ENCODE data around the gene DNTT.

Gene DNTT

DNA sequence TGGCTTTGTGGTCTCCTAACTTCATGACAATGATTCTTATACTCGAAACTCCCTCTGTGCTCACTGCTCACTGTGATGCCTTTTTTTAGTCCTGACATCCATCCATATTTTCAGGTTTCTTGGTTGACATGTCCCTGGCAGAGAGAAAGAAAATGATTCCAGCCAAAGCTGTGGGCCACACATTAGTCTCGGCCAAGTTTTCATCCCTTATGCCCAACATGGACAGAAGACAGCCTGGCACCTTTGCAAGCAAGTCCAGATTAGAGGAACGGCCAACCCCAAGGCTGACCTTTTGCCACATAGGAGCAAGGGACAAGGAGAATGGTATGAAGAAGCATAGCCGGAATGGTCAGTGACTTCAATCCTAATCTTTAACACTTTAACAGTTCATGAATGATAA lies 63.2 kb downstream of the DNTT start:
- TF ChIP-seq, protein P1, sequence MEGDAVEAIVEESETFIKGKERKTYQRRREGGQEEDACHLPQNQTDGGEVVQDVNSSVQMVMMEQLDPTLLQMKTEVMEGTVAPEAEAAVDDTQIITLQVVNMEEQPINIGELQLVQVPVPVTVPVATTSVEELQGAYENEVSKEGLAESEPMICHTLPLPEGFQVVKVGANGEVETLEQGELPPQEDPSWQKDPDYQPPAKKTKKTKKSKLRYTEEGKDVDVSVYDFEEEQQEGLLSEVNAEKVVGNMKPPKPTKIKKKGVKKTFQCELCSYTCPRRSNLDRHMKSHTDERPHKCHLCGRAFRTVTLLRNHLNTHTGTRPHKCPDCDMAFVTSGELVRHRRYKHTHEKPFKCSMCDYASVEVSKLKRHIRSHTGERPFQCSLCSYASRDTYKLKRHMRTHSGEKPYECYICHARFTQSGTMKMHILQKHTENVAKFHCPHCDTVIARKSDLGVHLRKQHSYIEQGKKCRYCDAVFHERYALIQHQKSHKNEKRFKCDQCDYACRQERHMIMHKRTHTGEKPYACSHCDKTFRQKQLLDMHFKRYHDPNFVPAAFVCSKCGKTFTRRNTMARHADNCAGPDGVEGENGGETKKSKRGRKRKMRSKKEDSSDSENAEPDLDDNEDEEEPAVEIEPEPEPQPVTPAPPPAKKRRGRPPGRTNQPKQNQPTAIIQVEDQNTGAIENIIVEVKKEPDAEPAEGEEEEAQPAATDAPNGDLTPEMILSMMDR (IDR thresholded peaks at IDR 0.05): no peak

DNA sequence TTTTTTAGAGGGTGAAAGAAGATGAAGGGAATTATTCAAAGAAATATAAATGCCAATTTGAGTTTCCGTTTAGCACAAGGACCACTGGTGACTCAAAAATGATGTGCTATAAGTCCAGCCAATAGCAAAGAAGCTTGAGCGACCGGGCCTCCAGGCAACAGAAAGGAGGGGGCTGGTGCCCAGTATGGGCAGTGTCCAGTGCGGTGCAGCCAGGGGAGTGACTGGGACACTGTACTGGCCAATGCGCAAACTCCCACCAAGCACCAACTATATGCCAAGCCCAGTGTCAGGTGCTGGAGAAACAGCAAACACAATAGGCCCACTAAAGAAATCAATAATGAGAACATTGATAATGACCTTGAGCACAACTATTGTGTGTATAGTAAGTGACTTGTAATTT lies 64.7 kb downstream of the DNTT start:
- TF ChIP-seq, protein P1 (IDR thresholded peaks at IDR 0.05): no peak

DNA sequence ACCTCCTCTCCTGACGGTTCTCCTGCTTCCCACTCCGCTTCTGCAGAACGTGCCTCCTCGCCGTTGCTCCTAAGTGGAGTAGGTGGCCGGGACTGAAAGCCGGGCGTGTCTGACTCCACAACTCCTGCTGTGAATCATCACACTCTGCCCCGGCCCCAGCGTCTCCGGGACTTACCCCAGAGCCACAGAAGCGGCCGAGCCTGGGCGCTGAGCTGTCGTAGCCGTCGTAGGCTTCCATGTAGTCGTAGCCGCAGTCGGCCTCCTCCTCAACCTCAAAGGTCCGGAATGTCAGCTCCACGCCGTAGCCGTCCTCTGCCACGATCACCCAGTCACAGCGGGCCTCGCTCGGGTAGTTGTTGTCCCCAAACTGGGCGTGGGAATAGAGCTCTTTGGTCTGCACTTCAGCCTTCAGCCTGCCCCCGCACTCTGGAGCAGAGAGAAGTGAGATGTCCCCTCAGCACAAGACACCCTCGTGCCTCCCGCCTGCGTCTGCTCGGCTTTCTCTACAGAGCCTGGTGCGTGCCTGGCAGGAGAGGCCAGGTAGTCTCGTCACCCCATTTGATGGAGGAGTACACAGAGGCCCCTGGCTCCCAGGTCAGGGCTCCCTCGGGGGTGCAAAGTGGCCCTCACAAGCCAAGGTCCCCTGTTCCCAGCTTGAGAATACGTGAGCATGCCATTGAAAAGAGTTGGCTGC lies 65.8 kb downstream of the DNTT start:
- TF ChIP-seq, protein P1 (IDR thresholded peaks at IDR 0.05): no peak

DNA sequence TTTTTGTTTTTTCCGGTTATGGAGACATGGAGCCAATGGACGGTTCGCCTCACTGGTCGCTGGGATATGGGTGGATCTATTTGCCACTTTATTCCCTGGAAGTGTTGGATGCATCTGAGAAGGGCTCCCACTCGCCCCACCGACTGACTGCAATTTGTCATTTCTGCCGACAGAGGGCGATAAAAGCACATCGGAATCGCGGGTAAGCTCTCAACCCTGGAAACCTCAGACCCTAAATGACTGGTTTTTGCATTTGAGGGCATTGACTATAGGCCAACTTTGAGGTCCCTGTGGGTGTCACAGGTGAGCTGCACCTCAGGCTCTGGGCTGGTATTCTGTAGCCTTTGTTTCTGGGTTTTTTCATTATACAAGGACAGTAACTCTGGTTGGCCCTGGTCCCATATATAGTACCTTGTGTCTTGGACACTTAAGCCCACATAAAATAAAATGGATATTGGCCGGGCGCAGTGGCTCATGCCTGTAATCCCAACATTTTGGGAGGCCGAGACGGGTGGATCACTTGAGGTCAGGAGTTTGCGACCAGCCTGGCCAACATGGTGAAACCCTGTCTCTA lies 66.4 kb downstream of the DNTT start:
- TF ChIP-seq, protein P1 (IDR thresholded peaks at IDR 0.05): peak; percentile 92

DNA sequence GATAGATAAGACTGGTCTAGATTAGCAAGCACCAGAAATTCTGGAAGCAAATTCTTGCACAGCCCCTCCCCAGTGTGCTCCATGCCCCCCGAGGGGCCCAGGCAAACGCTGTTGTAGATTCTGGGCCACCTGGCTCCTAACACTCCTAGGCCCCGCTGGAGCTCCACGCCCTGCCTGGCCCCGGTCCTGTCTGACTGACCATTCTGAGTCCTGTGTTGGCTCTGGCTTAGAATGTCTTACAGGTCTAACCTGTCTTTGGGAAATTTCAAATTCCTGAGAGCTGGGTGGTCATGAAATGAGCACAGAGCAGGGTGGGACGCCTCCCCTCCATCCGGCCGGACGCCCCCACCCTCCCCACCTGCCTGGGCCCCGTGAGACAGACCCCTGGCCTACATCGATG lies 67.1 kb downstream of the DNTT start:
- TF ChIP-seq, protein P1 (IDR thresholded peaks at IDR 0.05): no peak

DNA sequence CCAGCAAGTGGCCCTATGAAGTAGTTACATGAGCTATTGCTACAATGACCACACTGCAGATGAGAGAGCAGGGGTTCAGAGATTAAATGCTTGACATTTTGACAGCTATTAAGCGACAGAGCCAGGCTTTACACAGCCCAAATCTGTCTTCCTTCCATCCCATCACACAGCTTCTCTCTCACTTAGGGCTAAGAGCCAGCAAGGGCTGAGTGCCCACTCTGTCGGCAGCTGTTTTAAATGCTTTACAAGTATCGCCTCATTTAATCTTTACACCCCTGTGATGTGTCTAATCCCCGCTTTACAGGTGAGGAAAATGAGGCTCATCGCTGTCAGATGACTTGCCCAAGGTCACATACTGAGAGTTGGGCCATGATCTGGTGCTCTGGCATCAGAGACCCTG lies 69.8 kb downstream of the DNTT start:
- TF ChIP-seq, protein P1 (IDR thresholded peaks at IDR 0.05): no peak

DNA sequence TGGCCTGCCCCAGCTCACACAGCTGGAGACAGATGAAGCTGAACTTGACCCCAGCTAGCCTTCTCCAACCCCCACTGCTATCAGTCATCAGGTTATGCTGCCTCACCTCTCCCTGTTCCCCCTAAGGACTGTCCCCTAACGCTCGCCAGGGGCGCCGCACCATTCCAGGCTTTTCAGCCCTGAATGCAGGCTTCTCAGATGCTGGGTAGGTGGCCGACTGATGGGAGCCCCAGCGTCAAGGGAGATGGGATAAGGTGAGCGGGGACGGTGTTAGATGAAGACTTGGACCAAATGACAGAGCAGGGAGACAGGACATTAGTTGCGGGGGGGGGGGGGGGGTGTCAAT lies 70.4 kb downstream of the DNTT start:
- TF ChIP-seq, protein P1 (IDR thresholded peaks at IDR 0.05): no peak

Data from LNCAP (cell line).